ENCODE data around the gene NCAPH2. TPM values are rescaled to one million over a fixed set of nuclear protein-coding genes. Genes with fewer than 3 reads are reported as not detected.

Gene NCAPH2
- total and polyA plus RNA-seq, 2 of the 13 experiments (the other 11 are each of a cell fraction or from before 2014, with no cell fraction given), result 28.1 to 64.4 TPM

DNA sequence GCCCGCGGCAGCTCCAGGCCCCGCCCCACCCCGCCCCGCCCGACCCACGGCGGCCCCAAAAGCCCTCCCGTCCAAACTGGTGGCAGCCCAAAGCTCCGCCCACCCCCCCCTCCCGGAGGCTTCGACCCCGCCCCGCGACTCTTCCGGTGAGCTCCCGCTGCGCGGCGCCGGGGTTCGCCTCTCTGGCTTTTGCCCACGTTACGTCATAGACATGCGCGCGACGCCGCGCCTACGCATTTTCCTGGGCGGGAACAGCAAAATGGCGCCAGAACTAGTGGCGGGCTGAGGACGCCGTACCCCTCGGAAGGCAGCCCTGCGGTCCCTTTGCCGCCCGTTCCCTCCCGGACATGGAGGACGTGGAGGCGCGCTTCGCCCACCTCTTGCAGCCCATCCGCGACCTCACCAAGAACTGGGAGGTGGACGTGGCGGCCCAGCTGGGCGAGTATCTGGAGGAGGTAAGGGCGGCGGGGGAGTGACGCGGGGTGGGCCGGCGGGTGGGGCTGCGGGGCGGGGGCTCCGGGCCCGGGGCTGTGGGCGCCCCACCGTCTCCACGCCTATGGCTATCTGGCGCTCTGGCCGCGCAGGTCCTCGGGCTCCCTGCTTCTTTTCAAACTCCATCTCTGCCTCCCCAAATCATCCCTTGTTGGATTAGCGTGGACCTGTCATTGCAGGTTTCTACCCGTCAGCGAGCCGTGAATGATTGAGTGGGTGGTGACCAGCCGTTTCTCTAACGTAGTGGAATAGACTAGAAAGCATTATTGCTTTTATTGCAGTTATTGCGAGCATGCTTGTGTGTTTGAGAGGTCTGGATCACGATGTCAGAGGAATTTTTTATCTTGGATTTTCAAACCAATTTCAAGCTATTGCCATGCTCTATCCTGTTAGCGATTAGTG lies at the start of gene NCAPH2 (continued):
- TF ChIP-seq TCF7L2 (IDR thresholded peaks at IDR 0.05; ENCODE audit: low read depth, low read length) (no peak), SYNCRIP (IDR thresholded peaks at IDR 0.05; ENCODE audit: insufficient read depth, low read depth, low read length) (no peak), FOXK1 (CRISPR knock-in tag; IDR thresholded peaks at IDR 0.05; ENCODE audit: borderline replicate concordance, low read depth) (peak; percentile 83; the same call in 1 of the 2 replicates), BCL3 (CRISPR knock-in tag; IDR thresholded peaks at IDR 0.05) (no peak), DRAP1 (CRISPR knock-in tag; IDR thresholded peaks at IDR 0.05) (peak; percentile 60), HNRNPLL (IDR thresholded peaks at IDR 0.05; ENCODE audit: low read depth, low read length, poor library complexity, severe bottlenecking) (peak; percentile 85), DMTF1 (CRISPR knock-in tag; IDR thresholded peaks at IDR 0.05) (no peak), BRCA1 (CRISPR knock-in tag; IDR thresholded peaks at IDR 0.05) (0 out of 2 replicates have a peak, but pooled peaks have one; percentile 17), FIP1L1 (IDR thresholded peaks at IDR 0.05; ENCODE audit: borderline replicate concordance, insufficient read depth, low read depth, low read length) (no peak), MAFK (conservative IDR thresholded peaks at IDR 0.05 in 1 of 2, IDR thresholded peaks at IDR 0.05 in 1 of 2; ENCODE audit: low read length in 2 of 2) (0 out of 4 replicates have a peak, but pooled peaks of 1 of the 2 experiments have one; percentile 5), TAF1 (CRISPR knock-in tag; IDR thresholded peaks at IDR 0.05) (peak; percentile 88), PAX8 (CRISPR knock-in tag; IDR thresholded peaks at IDR 0.05; ENCODE audit: borderline replicate concordance) (no peak), MLX (CRISPR knock-in tag; IDR thresholded peaks at IDR 0.05) (no peak), ATF7-NPFF (CRISPR knock-in tag; IDR thresholded peaks at IDR 0.05; ENCODE audit: low read depth) (0 out of 2 replicates have a peak, but pooled peaks have one; percentile 30), MTF2 (CRISPR knock-in tag; IDR thresholded peaks at IDR 0.05; ENCODE audit: borderline replicate concordance) (no peak), PITX1 (CRISPR knock-in tag; IDR thresholded peaks at IDR 0.05) (no peak; the same call in 1 of the 2 replicates), HES4 (CRISPR knock-in tag; IDR thresholded peaks at IDR 0.05; ENCODE audit: borderline replicate concordance) (no peak; the same call in 1 of the 2 replicates), ZFYVE20 (CRISPR knock-in tag; IDR thresholded peaks at IDR 0.05; ENCODE audit: borderline replicate concordance, low read depth) (no peak), BHLHE40 (IDR thresholded peaks at IDR 0.05; ENCODE audit: low read length) (no peak), ZBTB14 (CRISPR knock-in tag; IDR thresholded peaks at IDR 0.05) (peak; percentile 53; the same call in 1 of the 2 replicates)
- TF ChIP-seq, protein P1, sequence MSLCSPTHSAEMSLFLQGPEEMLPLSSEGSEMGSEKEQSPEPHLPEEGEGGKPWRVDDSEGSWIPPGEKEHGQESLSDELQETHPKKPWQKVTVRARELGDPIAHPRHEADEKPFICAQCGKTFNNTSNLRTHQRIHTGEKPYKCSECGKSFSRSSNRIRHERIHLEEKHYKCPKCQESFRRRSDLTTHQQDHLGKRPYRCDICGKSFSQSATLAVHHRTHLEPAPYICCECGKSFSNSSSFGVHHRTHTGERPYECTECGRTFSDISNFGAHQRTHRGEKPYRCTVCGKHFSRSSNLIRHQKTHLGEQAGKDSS (CRISPR knock-in tag; IDR thresholded peaks at IDR 0.05; ENCODE audit: borderline replicate concordance, low read depth), result peak; percentile 71; the same call in 1 of the 2 replicates

All from HepG2 (cell line).